OCI-LY1 (cell line): Measurements from ENCODE around the gene TTC28.

Experiments used
- H2AFZ ChIP-seq: fragments of 200-600 bp; sonication (generic), shearing (Covaris generic); 2 replicates; pipeline ENCODE4 v1.6.0; 2014; ENCODE audit warnings: antibody characterized with exemption, mild to moderate bottlenecking, low read length
- H3F3A ChIP-seq: fragments of 200-600 bp; sonication (generic), shearing (Covaris generic); 2 replicates; pipeline ENCODE4 v1.6.0; 2014; ENCODE audit warnings: mild to moderate bottlenecking, antibody characterized with exemption, low read length, moderate library complexity; ENCODE audit not compliant: insufficient read depth
- H3K27ac ChIP-seq: fragments of 200-600 bp; sonication (generic); 2 replicates; pipeline ENCODE4 v1.5.1; 2014; ENCODE audit warnings: low read length, mixed run types, mild to moderate bottlenecking, low read depth; ENCODE audit not compliant: poor library complexity, severe bottlenecking
- H3K27me3 ChIP-seq: fragments of 200-600 bp; sonication (generic); 2 replicates; pipeline ENCODE4 v1.6.0; 2014; ENCODE audit warnings: antibody characterized with exemption, mild to moderate bottlenecking, low read length, moderate library complexity; ENCODE audit not compliant: insufficient read depth
- H3K36me3 ChIP-seq: fragments of 200-600 bp; sonication (generic); 2 replicates; pipeline ENCODE4 v1.6.1; 2014; ENCODE audit warnings: mild to moderate bottlenecking, antibody characterized with exemption, low read length, moderate library complexity, mixed read lengths; ENCODE audit not compliant: insufficient read depth
- H3K4me1 ChIP-seq: fragments of 200-600 bp; sonication (generic); 2 replicates; pipeline ENCODE4 v1.5.1; 2014; ENCODE audit warnings: mild to moderate bottlenecking, low read length, moderate library complexity; ENCODE audit not compliant: insufficient read depth, severe bottlenecking
- H3K4me2 ChIP-seq: fragments of 200-600 bp; sonication (generic), shearing (Covaris generic); 2 replicates; pipeline ENCODE4 v1.6.1; 2014; ENCODE audit warnings: low read length
- H3K4me3 ChIP-seq: fragments of 200-600 bp; sonication (generic); 2 replicates; pipeline ENCODE4 v1.5.1; 2014; ENCODE audit warnings: low read length, low read depth, mild to moderate bottlenecking, mixed read lengths; ENCODE audit not compliant: poor library complexity, severe bottlenecking
- H3K79me2 ChIP-seq: fragments of 200-600 bp; shearing (Covaris generic); 2 replicates; pipeline ENCODE4 v1.6.1; 2016; ENCODE audit warnings: mixed run types, low read length, mixed read lengths; ENCODE audit not compliant: insufficient read depth
- H3K9ac ChIP-seq: fragments of 200-600 bp; sonication (generic), shearing (Covaris generic); 2 replicates; pipeline ENCODE4 v1.6.1; 2014; ENCODE audit warnings: mild to moderate bottlenecking, low read length, mixed read lengths
- H3K9me2 ChIP-seq: fragments of 200-600 bp; sonication (generic), shearing (Covaris generic); 2 replicates; pipeline ENCODE4 v1.6.1; 2014; ENCODE audit warnings: low read depth, mild to moderate bottlenecking, low read length, mixed read lengths
- H3K9me3 ChIP-seq: fragments of 200-600 bp; shearing (Covaris generic); 2 replicates; pipeline ENCODE4 v1.6.1; 2014; ENCODE audit warnings: low read length, mixed read lengths
- H4K20me1 ChIP-seq: fragments of 200-600 bp; sonication (generic), shearing (Covaris generic); 2 replicates; pipeline ENCODE4 v1.6.0; 2016; ENCODE audit warnings: mild to moderate bottlenecking, low read length; ENCODE audit not compliant: insufficient read depth
- CTCF ChIP-seq: fragments of 200-600 bp; sonication (generic), shearing (Covaris generic); IDR thresholded peaks from 2 replicates; pipeline ENCODE4 v1.5.1; 2017; ENCODE audit warnings: mild to moderate bottlenecking, antibody characterized with exemption, low read length, moderate library complexity, mixed read lengths
- EZH2 ChIP-seq: fragments of 200-600 bp; sonication (generic), shearing (Covaris generic); IDR thresholded peaks from 2 replicates; pipeline ENCODE4 v1.8.0; 2017; ENCODE audit warnings: borderline replicate concordance, mixed run types, mild to moderate bottlenecking, antibody characterized with exemption, low read length, moderate library complexity, mixed read lengths

TTC28 gene

GRCh38 chr22:27970596-27971220 lies 708.9 kb downstream of the TTC28 start:
- Histone ChIP-seq H3K79me2 (no peaks in the 10 kb centered on the region), H2AFZ (no peak overlapping the region), H3K4me3 (no peak overlapping the region), H3K9me2 (no peaks in the 10 kb centered on the region), H3K4me2 (no peak overlapping the region), H3K4me1 (no peaks in the 10 kb centered on the region), H3K27me3 (no peaks in the 10 kb centered on the region), H3K36me3 (no peaks in the 10 kb centered on the region), H4K20me1 (no peaks in the 10 kb centered on the region), H3K9me3 (no peaks in the 10 kb centered on the region), H3K9ac (no peak overlapping the region), H3F3A (no peaks in the 10 kb centered on the region), H3K27ac (no peak overlapping the region)
- no peak for TF ChIP-seq CTCF
- no peak for TF ChIP-seq EZH2

- Histone ChIP-seq H3K79me2 (no peaks in the 10 kb centered on the region), H3K4me1 (no peaks in the 10 kb centered on the region), H2AFZ (no peak overlapping the region), H3K27ac (no peak overlapping the region), H3K9ac (no peak overlapping the region), H3K9me3 (no peaks in the 10 kb centered on the region), H3K4me2 (no peak overlapping the region), H3K27me3 (no peaks in the 10 kb centered on the region), H3F3A (no peaks in the 10 kb centered on the region), H3K36me3 (no peaks in the 10 kb centered on the region), H3K4me3 (no peak overlapping the region), H3K9me2 (no peaks in the 10 kb centered on the region), H4K20me1 (no peaks in the 10 kb centered on the region)
- no peak for TF ChIP-seq EZH2
- no peak for TF ChIP-seq CTCF
These were observed 713.2 kb downstream of the TTC28 start for GRCh38 chr22:27966168-27967064.

DNA sequence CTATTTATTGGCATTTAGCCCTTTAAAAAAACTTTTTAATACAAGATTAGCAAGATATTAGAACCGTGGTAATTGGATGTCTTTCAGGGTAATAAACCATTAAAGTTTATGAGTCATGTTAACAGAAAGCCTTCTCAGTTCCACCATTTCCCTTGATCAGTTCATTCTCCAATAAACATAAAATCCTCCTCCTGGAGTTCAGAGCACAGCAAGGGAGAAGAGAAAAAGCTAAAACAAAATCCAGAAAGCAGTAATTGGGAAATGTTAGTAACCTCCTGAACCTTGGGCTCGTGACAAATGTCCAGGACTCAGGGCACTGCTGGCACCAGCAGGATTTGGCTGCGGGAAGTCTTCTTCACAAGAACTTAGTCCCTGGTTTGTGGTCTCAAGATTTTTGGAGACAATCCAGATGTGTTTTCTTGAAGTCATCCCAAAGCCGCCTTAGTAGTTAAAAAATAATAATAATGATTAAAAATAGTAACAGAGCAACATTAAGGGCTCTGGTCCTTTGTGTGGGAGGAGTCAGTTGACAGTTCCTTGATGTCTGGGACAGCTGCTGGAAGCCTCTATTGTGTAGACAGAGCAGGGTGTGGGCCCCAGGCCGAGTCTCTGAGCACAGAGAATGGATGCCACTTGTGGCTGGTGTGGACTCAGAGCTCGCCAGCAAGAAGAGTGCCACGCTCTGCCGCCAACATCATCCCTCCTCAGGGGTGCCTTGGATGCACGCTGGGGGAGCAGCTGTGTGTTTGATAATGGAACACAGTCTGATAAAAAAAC lies 717.2 kb downstream of the TTC28 start:
- Histone ChIP-seq H3K27ac (no peak overlapping the region), H3K4me1 (no peaks in the 10 kb centered on the region), H2AFZ (no peak overlapping the region), H3K27me3 (no peaks in the 10 kb centered on the region), H3K9me2 (no peaks in the 10 kb centered on the region), H3K4me3 (no peak overlapping the region), H3K4me2 (no peak overlapping the region), H3K79me2 (no peaks in the 10 kb centered on the region), H3F3A (no peaks in the 10 kb centered on the region), H4K20me1 (no peaks in the 10 kb centered on the region), H3K9me3 (no peaks in the 10 kb centered on the region), H3K9ac (no peak overlapping the region), H3K36me3 (no peaks in the 10 kb centered on the region)
- TF ChIP-seq CTCF (no peak), EZH2 (no peak)
